A549 treated with ZK216348 at 1 μM for 4 hours (cell line): ENCODE results near the gene SERPINB10. TPM values are rescaled to one million over a fixed set of nuclear protein-coding genes. Genes with fewer than 3 reads are reported as not detected.

ENCODE experiments used
- total RNA-seq: library from RNA; stranded (reverse); fragments of 200-300 nt; extraction: Qiagen RNA extraction; gene quantifications from 5 replicates; pipeline ENCODE4 v1.2.3, GENCODE V29; 2022; ENCODE audit warnings: low read depth

SERPINB10 gene, protein sequence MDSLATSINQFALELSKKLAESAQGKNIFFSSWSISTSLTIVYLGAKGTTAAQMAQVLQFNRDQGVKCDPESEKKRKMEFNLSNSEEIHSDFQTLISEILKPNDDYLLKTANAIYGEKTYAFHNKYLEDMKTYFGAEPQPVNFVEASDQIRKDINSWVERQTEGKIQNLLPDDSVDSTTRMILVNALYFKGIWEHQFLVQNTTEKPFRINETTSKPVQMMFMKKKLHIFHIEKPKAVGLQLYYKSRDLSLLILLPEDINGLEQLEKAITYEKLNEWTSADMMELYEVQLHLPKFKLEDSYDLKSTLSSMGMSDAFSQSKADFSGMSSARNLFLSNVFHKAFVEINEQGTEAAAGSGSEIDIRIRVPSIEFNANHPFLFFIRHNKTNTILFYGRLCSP
- total RNA-seq: not detected in 5 replicates

DNA sequence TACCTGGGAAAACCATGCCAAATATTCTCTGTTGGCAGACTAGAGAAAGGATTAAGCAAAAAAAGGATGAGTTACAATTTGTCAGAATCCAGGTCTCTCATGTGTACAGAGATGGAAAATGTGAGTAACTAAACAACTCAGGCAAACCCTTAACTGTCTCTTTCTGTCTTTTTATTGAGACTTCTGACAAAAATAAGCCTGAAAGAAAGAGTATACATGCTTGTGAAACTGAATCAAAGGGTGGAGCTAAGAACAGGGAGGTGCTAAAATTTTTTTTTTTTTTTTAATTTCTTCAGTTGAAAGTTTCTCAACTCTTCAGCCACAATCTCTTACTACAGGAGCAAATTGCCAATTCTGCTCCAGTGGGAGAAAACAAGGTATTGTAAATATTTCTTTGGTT is at the start of gene SERPINB10:
Gene SERPINB10, plus strand, starts transcription at position 295 of the 400 bp plus-strand sequence. CDS start 7,553 bp downstream, outside the sequence.

DNA sequence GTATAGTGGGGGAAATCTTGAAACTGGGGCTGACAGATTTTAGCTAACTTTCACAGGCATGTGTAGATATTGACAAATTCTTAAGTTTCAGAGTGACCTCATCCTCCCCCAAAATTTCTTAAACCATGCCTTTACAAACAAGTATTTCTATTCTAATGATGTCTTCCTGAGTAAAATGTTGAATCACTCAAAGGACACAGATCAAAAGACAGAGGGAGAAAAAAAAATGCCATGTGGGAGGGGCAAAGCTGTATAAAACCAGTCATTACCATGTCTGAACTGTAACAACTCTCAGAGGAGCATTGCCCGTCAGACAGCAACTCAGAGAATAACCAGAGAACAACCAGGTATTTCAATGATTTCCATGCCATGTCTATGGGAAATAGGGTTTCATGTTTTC is 20.3 kb upstream of the SERPINB10 start, which contains the start of gene SERPINB2:
Gene SERPINB2, plus strand, starts transcription at position 282 of the 400 bp plus-strand sequence. CDS start 3,740 bp downstream, outside the sequence.

DNA sequence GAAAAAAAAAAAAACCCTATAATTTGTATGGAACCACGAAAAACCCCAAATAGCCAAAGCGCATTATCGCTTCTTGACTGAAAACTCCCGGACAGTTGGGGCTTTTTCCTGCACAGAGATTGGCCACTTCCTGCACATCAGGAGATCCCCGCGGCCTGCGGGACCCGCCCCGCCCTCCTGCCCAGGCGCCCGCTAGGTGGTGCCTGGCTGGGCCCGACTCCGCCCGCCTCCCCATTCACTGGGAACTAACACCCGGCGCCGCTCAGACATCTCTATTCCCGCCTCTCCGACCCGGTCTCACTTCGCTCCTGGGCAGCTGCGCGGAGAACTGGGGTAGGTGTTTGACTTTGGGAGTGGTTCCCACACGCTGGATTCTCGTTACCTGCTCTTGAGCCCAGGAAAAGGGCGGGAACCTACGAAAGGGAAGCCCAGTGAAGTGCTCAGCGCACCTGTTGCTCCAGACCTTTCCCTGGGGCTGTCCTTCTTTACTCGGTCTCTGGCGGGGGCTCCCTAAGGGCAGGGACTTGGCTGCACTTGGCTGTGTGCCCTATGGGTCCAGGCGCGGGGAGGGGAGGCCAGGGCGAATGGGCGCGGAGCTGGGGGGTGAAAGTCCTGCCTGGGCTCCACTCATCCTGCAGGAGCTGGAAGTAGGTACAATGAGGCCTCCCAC is 41.4 kb downstream of the SERPINB10 start, which contains the start of gene HMSD:
Gene HMSD, plus strand, starts transcription at position 234 of the 670 bp plus-strand sequence. CDS start 4,155 bp downstream, outside the sequence.

DNA sequence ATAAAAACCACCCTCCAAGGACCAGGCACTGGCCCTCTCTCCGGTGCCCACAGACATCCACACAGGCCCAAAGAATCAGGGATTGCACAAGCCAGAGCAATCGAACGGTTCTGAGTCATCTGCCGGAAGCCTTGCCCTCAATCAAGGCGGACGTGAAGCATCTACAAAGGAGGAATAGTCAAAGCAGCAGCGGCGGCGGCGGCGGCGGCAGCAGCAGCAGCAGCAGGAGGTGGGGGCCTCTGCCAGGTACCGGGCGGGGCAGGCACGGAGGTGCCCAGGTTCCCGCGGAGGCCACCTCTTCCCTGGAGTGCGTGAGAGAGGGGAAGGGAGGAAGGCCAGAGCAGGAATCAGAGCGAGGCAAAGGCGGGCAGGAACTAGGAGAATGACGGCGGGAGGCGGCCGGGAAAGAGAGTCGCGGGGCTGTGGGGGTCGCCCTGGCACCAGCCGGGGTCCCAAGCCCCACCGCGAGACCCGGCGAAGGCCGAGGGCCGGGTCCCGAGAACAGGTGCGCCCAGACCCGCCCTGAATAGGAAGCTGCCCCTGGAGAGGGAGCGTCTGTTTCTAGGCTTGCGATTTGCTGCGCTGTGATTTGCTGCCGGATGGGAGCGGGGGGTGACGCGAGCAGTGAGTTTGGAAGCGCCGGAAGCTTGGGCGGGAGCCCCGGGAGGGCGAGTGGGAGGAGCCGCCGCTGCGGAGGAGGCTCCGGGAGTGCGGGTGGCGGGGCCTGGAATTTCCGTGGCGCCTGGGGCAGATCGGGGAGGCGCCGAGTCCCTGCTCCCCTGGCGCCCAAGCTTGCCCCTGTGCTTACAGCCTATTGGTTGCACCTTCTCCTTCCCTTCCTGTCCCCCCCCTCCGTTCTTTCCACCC is 62.4 kb downstream of the SERPINB10 start, which contains the start of gene SERPINB8:
Gene SERPINB8, plus strand, starts transcription at position 140 of the 867 bp plus-strand sequence. CDS start 8,228 bp downstream, outside the sequence.

Other genes starting within 250 kb of the SERPINB10 start
- 0.12 to 0.19 TPM (median 0.14 TPM) in 4 of 5 replicates, not detected in the other for gene SERPINB3, start 246.1 kb upstream of the SERPINB10 start, total RNA-seq
- 0.13 TPM in 1 of 5 replicates, not detected in the others for gene SERPINB11, start 205.0 kb upstream of the SERPINB10 start, total RNA-seq
- gene SERPINB7, start 132.5 kb upstream of the SERPINB10 start, total RNA-seq: 1.4 to 2.9 TPM (median 2.5 TPM) in 5 replicates
- 0.13 to 0.27 TPM in 2 of 5 replicates, not detected in the others for gene SERPINB2, start 20.3 kb upstream of the SERPINB10 start, total RNA-seq
- gene HMSD, start 41.3 kb downstream of the SERPINB10 start, total RNA-seq: 0.28 to 4.2 TPM (median 0.61 TPM) in 4 of 5 replicates, not detected in the other
- 7.4 to 10.5 TPM (median 10.3 TPM) in 5 replicates for gene SERPINB8, start 62.1 kb downstream of the SERPINB10 start, total RNA-seq
- not detected in 5 replicates for gene LINC00305, start 241.1 kb downstream of the SERPINB10 start, total RNA-seq